C4-2B (cell line): ENCODE results near the gene DLGAP1.

Source experiments
- H3K27ac ChIP-seq: fragments of 450-650 bp; 2 replicates; pipeline ENCODE4 v1.5.1; 2017
- ZFX ChIP-seq: fragments of 450-650 bp; IDR thresholded peaks from 2 replicates; pipeline ENCODE4 v1.6.1; 2017
- TF ChIP-seq, protein P1 (sequence below): fragments of 450-650 bp; conservative IDR thresholded peaks from 2 replicates; pipeline ENCODE4 v1.5.1; 2017; ENCODE audit warnings: mild to moderate bottlenecking

DLGAP1 gene

DNA sequence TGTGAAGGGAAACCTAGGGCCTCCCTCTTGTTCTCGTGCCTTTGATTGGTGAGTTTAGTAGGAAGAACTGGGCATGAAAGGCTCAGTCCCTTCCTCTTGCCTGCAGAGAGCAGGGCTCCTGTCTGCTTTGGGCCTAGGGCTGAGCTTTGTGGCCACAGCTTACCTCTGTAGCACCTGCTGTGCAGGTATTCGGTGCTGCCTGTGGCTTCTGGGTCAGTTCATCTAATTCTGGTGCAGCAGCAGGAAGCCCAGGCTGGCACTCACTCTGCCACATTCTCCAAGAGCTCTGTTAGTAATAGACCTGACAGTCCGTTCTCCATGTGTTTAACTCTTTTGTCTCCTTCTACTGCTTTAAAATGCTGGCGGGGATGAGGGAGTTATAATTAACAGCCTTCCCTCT is 96.5 kb downstream of the DLGAP1 start:
- TF ChIP-seq, protein P1, sequence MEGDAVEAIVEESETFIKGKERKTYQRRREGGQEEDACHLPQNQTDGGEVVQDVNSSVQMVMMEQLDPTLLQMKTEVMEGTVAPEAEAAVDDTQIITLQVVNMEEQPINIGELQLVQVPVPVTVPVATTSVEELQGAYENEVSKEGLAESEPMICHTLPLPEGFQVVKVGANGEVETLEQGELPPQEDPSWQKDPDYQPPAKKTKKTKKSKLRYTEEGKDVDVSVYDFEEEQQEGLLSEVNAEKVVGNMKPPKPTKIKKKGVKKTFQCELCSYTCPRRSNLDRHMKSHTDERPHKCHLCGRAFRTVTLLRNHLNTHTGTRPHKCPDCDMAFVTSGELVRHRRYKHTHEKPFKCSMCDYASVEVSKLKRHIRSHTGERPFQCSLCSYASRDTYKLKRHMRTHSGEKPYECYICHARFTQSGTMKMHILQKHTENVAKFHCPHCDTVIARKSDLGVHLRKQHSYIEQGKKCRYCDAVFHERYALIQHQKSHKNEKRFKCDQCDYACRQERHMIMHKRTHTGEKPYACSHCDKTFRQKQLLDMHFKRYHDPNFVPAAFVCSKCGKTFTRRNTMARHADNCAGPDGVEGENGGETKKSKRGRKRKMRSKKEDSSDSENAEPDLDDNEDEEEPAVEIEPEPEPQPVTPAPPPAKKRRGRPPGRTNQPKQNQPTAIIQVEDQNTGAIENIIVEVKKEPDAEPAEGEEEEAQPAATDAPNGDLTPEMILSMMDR: no peak
- H3K27ac ChIP-seq: no peak overlapping the region

DNA sequence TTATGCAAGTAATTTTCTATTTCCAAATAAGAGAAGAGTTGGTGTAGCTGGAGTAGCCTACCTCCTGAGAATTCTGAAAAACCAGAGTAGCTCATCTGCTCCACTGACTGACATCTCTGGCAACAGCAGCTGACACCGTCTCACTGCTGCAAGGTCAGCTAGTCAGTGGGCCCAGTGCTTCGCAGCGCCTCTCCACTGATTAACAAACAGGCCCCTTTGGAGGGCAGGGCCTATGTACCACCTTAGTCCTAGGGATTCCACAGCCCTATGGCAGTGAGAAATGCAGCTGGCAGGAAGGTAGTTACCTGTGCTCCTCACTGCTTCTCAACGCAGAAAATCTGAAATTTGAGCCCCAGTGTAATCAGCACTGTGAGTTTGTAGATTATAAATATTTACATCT is 97.5 kb downstream of the DLGAP1 start:
- H3K27ac ChIP-seq: no peak overlapping the region
- TF ChIP-seq, protein P1: no peak
- TF ChIP-seq ZFX: no peak

DNA sequence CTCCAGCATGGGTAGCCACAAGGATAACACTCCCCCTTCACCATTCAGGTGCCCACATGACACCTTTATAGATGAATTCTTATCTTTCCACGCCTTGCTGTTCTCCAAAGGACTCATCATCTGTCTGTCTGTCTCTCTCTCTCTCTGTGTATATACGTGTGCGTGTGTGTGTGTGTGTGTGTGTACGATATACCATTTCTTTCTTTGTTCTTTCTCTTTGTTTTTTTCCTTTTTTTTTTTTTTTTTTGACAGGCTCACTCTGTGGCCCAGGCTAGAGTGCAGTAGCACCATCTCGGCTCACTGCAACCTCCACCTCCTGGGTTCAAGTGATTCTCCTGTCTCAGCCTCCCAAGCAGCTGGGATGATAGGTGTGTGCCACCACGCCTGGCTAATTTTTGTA is 98.2 kb downstream of the DLGAP1 start:
- no peak for TF ChIP-seq ZFX
- TF ChIP-seq, protein P1: no peak

DNA sequence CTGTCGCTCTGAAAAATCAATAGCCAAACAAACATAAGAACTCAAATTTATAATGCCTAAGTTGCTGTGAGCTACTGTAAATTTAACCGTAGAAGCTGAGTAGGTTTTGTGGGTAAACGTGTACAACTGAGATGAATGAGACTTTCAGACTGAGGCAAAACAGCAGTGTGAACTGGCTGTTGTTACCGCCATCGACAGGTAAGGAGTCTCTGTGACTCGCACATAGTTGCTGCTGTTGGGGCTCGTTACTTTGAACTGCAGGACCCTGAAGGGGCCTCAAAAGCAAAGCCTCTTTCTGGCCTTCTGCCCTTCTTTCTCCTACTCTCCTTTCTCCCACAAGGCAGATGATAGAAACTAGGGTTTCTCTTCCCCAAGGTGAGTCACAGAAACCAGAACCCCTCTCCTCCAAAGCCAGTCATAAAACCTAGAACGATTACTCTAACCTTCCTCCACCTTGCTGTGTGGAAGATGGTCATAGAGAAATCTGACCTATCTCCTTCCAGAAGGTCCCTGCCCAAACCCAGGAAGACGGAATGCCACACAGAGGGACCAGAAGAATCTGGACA is 101.2 kb downstream of the DLGAP1 start:
- H3K27ac ChIP-seq: no peak overlapping the region
- no peak for TF ChIP-seq ZFX
- TF ChIP-seq, protein P1: no peak

More for the DNA sequence above, 98.2 kb downstream of the DLGAP1 start:
- H3K27ac ChIP-seq: no peak overlapping the region

DNA sequence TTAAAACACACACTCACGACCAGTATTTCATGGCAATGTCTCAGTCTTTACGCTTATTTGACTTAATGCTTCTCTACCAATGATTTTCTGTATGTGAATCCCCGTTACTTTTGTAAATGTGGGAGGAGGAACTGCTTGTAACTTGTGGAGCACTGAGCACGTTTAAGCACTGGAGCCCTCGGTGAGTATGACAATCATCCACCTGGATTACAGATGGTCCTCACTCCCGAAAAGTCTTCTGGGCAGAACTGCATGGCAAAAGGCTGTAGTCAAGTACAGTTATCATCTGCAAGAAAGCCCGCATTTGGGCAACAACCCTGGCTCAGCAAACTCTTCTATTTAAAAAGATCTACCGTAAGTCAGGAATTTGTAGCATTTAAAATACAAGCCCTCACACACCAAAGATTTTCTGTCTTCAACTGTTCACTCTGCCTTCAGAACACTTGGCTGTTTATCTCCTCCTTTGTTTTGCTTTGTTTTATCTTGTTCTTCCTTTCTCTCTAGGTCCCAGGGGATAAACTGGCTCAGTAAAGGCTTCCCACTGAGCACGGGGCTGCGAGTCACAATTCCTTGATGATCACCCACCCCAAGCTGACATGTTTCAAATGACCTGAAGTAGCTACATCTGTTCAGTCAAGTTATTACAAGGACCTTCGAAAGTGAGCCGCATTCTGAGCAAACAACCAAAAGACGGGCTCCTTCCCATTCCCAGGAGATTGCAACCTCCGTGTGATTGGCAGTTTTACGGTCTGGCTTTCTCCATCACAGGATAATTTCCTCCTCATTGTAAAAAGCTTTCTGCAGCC is 102.2 kb downstream of the DLGAP1 start:
- no peak overlapping the region for H3K27ac ChIP-seq
- TF ChIP-seq ZFX: no peak

DNA sequence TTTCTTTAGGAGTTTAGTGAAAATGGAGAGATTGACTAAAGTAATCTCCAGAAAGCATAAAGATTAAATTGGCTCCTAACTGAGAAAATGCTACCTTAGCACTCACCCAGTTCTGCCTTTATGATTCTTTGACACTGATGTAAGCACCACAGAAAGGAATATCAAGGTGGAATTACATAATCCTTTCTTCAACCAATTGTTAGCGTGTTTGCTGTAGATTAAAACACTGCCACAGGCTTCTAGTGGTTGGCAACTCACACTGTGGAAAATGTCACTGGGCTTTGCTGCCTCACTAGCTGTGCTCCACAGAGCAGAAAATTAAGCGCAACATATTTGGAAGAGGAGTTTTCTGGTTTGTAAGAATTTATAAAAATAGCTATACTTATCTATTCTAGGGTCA is 104.1 kb downstream of the DLGAP1 start:
- TF ChIP-seq, protein P1: no peak
- TF ChIP-seq ZFX: no peak
- H3K27ac ChIP-seq: no peak overlapping the region

DNA sequence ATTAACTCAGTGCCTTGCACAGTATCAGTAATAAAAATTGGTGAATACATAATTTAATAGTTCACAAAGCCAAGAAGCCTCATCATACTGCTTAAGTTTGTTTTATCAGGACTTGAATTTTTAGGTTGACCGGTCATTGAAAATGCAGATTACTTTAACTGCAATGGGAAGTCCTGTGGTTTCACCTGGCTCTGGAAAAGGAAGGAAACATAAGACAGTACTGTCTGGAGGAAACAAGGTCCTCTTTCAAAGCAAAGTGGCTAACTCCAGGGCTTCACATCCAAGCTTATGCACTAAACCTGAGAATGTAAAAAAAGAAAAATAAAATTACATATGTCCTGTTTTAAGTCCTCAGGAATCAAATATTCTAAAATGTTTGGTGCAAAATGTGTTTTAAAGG is 119.7 kb downstream of the DLGAP1 start:
- H3K27ac ChIP-seq: no peak overlapping the region
- no peak for TF ChIP-seq ZFX
- TF ChIP-seq, protein P1: no peak

DNA sequence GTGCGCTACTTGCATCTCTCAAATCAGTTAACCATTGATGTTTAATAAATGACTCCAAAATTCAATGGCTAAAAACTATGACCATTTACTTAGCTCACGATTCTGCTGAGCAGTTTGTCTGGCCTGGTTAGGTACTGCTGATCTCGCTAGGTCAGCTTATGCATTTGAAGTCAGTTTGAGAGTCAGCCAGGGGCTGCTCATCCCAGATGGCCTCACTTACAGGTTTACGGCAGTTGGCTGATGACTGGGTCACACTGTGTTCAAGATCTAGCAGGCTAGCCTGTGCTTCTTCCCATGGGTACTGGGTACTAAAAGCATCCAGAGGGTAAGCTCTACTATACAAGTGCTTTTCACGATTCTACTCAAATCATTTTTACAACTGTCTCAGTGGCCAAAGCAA is 122.1 kb downstream of the DLGAP1 start:
- no peak overlapping the region for H3K27ac ChIP-seq
- no peak for TF ChIP-seq ZFX
- TF ChIP-seq, protein P1: no peak
